Lung (tissue), 12 donors: ENCODE measurements around the gene TRIM7. TPM values are rescaled to one million over a fixed set of nuclear protein-coding genes. Genes with fewer than 3 reads are reported as not detected.

Experiments
- ATAC-seq: fragments of 200-7000 bp; cut with Tn5 transposase; one replicate; pipeline ENCODE4 v1.9.1; 2020; ENCODE audit warnings: moderate number of reproducible peaks; ENCODE audit not compliant: insufficient read depth, low FRiP score
- DNase-seq, 3 donors: peaks; one replicate each; pipeline ENCODE4 v3.0.0-alpha.2; 2013 to 2017
- H3K27ac ChIP-seq, 2 donors: one replicate each; pipeline ENCODE4 v1.5.1; 2013; ENCODE audit warnings: mild to moderate bottlenecking in 2 of 2, moderate library complexity in 2 of 2, control low read depth in 1 of 2, inconsistent platforms in 1 of 2, low read depth in 1 of 2, low read length in 1 of 2
- H3K27me3 ChIP-seq, 3 donors: one replicate each; pipeline ENCODE4 v1.5.1; 2013; ENCODE audit warnings: low read length in 2 of 3; ENCODE audit not compliant: control insufficient read depth in 3 of 3, insufficient read depth in 3 of 3
- H3K36me3 ChIP-seq, 4 donors: one replicate each; pipeline ENCODE4 v1.5.1; 2013; ENCODE audit warnings: low read length in 4 of 4, mild to moderate bottlenecking in 1 of 4, moderate library complexity in 1 of 4; ENCODE audit not compliant: control insufficient read depth in 4 of 4, insufficient read depth in 4 of 4
- H3K4me1 ChIP-seq, 5 donors: one replicate each; pipeline ENCODE4 v1.5.1; 2013; ENCODE audit warnings: low read length in 5 of 5, mild to moderate bottlenecking in 2 of 5, moderate library complexity in 1 of 5; ENCODE audit not compliant: control insufficient read depth in 5 of 5, insufficient read depth in 5 of 5
- H3K4me3 ChIP-seq: one replicate; pipeline ENCODE4 v1.5.1; 2013; ENCODE audit warnings: mild to moderate bottlenecking, control low read depth, moderate library complexity
- H3K9ac ChIP-seq, 2 donors: one replicate each; pipeline ENCODE4 v1.5.1; 2013; ENCODE audit warnings: low read length in 2 of 2, control low read depth in 1 of 2; ENCODE audit not compliant: insufficient read depth in 1 of 2
- H3K9me3 ChIP-seq, 4 donors: one replicate each; pipeline ENCODE4 v1.5.1; 2013; ENCODE audit warnings: low read length in 3 of 4, mild to moderate bottlenecking in 1 of 4, moderate library complexity in 1 of 4; ENCODE audit not compliant: control insufficient read depth in 4 of 4, insufficient read depth in 3 of 4
- WGBS, 2 donors: extraction: QIAGEN DNeasy Blood & Tissue Kit; methylation state at CpG; one replicate each; pipeline ENCODE4 v1.1.7; 2013; 5-methylcytosine and 5-hydroxymethylcytosine counted together
- polyA plus RNA-seq, 2 donors: library from polyadenylated mRNA; stranded (reverse); fragments of 200-250 nt; gene quantifications; one replicate each; pipeline ENCODE4 v1.2.1, GENCODE V29; 2013
- total RNA-seq, 2 donors: library from RNA; depleted of rRNA in 1 of 2; stranded (reverse); fragments of >200 nt in 1 of 2; gene quantifications; one replicate each; pipeline ENCODE4 v1.2.1, GENCODE V29; 2014 to 2021
- TF ChIP-seq, protein P1 (sequence below): IDR thresholded peaks from 2 replicates; pipeline ENCODE4 v1.5.1; 2012; ENCODE audit warnings: mild to moderate bottlenecking; ENCODE audit errors: control extremely low read depth, extremely low read depth
- donor health status: control.
- donor health status: control.
- donor health status: Bipolar disorder and iron deficiency.
- donor health status: healthy.
- donor health status: DM: yes; HTN: yes; CAD: no.

Gene TRIM7
- total and polyA plus RNA-seq, 4 donors, result 0.46 to 3.8 (median 2.4) TPM

DNA sequence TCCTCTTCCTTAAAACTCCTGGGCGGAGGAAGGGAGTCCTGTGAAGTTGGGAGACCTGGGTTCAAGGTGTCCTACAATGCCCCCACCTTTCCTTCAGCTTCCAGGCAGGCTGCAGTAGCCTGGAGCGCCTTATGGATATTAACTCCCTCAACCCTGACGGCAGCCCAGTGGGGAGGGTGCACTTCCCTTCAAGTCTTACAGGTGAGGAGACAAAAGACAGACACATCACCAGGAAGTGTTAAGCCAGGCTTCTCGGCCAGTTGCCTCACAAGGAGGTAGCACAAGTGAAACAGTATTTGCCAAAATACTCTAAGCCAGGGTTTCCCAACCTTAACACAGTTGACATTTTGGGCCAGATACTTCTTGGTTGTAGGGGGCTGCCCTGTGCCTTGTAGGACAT, 4.2 kb downstream of the TRIM7 start:
- Histone ChIP-seq H3K4me3 (no peak overlapping the region), H3K4me1 (peaks cover 0 to 14% (median 2%) of the 10 kb centered on the region in 5 donors), H3K27ac (no peak overlapping the region), H3K9me3 (no peaks in the 10 kb centered on the region), H3K9ac (no peak overlapping the region), H3K36me3 (no peaks in the 10 kb centered on the region), H3K27me3 (peaks cover 0 to 39% (median 29%) of the 10 kb centered on the region in 3 donors)
- WGBS, 2 donors, result 53 to 70% methylated on average over 4 of the region's 4 CpGs
- no peak for ATAC-seq
- DNase-seq, result no peak
- TF ChIP-seq, protein P1, sequence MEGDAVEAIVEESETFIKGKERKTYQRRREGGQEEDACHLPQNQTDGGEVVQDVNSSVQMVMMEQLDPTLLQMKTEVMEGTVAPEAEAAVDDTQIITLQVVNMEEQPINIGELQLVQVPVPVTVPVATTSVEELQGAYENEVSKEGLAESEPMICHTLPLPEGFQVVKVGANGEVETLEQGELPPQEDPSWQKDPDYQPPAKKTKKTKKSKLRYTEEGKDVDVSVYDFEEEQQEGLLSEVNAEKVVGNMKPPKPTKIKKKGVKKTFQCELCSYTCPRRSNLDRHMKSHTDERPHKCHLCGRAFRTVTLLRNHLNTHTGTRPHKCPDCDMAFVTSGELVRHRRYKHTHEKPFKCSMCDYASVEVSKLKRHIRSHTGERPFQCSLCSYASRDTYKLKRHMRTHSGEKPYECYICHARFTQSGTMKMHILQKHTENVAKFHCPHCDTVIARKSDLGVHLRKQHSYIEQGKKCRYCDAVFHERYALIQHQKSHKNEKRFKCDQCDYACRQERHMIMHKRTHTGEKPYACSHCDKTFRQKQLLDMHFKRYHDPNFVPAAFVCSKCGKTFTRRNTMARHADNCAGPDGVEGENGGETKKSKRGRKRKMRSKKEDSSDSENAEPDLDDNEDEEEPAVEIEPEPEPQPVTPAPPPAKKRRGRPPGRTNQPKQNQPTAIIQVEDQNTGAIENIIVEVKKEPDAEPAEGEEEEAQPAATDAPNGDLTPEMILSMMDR, result no peak

GRCh38 chr5:181199881-181200638, 4.9 kb downstream of the TRIM7 start:
- Histone ChIP-seq H3K4me1 (peaks cover 0 to 10% (median under 1%) of the 10 kb centered on the region in 5 donors), H3K9me3 (no peaks in the 10 kb centered on the region), H3K36me3 (no peaks in the 10 kb centered on the region), H3K9ac (no peak overlapping the region), H3K4me3 (no peak overlapping the region), H3K27me3 (peaks cover 0 to 34% (median 25%) of the 10 kb centered on the region in 3 donors), H3K27ac (no peak overlapping the region)
- TF ChIP-seq, protein P1, result no peak
- 73 to 76% methylated on average over 12 of the region's 12 CpGs for WGBS, 2 donors
- no peak for ATAC-seq
- no peak for DNase-seq

- H3K27me3 ChIP-seq, result peaks cover 0 to 31% (median 25%) of the 10 kb centered on the region in 3 donors
- peaks cover 0 to 12% (median 0%) of the 10 kb centered on the region in 5 donors for H3K4me1 ChIP-seq
- DNase-seq (no peak), ATAC-seq (no peak)
- 64 to 68% methylated on average over 9 of the region's 9 CpGs for WGBS, 2 donors
- TF ChIP-seq, protein P1, result no peak
- no peak overlapping the region for H3K4me3 ChIP-seq
- H3K27ac ChIP-seq, result no peak overlapping the region
- no peaks in the 10 kb centered on the region for H3K9me3 ChIP-seq
- H3K9ac ChIP-seq, result no peak overlapping the region
- H3K36me3 ChIP-seq, result no peaks in the 10 kb centered on the region
These were observed 6.0 kb downstream of the TRIM7 start for GRCh38 chr5:181198905-181199519.
